OCI-LY3 (cell line): ENCODE data around the gene HYAL1.

Experiments used
- H2AFZ ChIP-seq: fragments of 200-600, 300-600 bp; shearing (Covaris generic); 2 replicates; pipeline ENCODE4 v1.6.0; 2014; ENCODE audit warnings: antibody characterized with exemption, low read depth, low read length
- H3K27ac ChIP-seq: fragments of 200-600, 300-600 bp; sonication (generic); 2 replicates; pipeline ENCODE4 v1.5.1; 2014; ENCODE audit warnings: mild to moderate bottlenecking, low read length, moderate library complexity, mixed read lengths
- H3K27me3 ChIP-seq: fragments of 200-600, 300-600 bp; sonication (generic); 2 replicates; pipeline ENCODE4 v1.6.1; 2014; ENCODE audit warnings: low read depth, low read length, mixed read lengths
- H3K36me3 ChIP-seq: fragments of 200-600, 300-600 bp; sonication (generic); replicated peaks from 2 replicates; pipeline ENCODE3; 2014; ENCODE audit warnings: low read depth, low read length, mixed read lengths
- H3K4me1 ChIP-seq: fragments of 300-600, 200-600 bp; sonication (generic); 2 replicates; pipeline ENCODE4 v1.6.1; 2014; ENCODE audit warnings: low read length, mixed read lengths
- H3K4me2 ChIP-seq: fragments of 200-600, 300-600 bp; sonication (generic); 2 replicates; pipeline ENCODE4 v1.6.1; 2014; ENCODE audit warnings: low read length, mixed read lengths
- H3K4me3 ChIP-seq: fragments of 300-600, 200-600 bp; sonication (generic); 2 replicates; pipeline ENCODE4 v1.5.1; 2014; ENCODE audit warnings: antibody characterized with exemption, mild to moderate bottlenecking, low read length, moderate library complexity
- H3K79me2 ChIP-seq: fragments of 300-600, 200-600 bp; shearing (Covaris generic); 2 replicates; pipeline ENCODE4 v1.6.1; 2014; ENCODE audit warnings: mild to moderate bottlenecking, low read length, mixed read lengths
- H3K9ac ChIP-seq: fragments of 300-600, 200-600 bp; shearing (Covaris generic); 2 replicates; pipeline ENCODE4 v1.6.0; 2014; ENCODE audit warnings: mild to moderate bottlenecking, low read length, moderate library complexity
- H3K9me3 ChIP-seq: fragments of 200-600, 300-600 bp; shearing (Covaris generic); 2 replicates; pipeline ENCODE4 v1.6.1; 2014; ENCODE audit warnings: low read length, mixed read lengths; ENCODE audit not compliant: insufficient read depth
- H4K20me1 ChIP-seq: fragments of 200-600, 300-600 bp; sonication (generic); 2 replicates; pipeline ENCODE4 v1.6.1; 2016; ENCODE audit warnings: low read length, mixed read lengths; ENCODE audit not compliant: insufficient read depth
- EZH2phosphoT487 ChIP-seq: fragments of 200-600 bp; shearing (Covaris generic); IDR thresholded peaks from 2 replicates; pipeline ENCODE4 v1.6.1; 2018; ENCODE audit warnings: antibody characterized with exemption, mixed run types, low read depth
- TF ChIP-seq, protein P1 (sequence below): fragments of 200-600, 300-600 bp; sonication (generic); IDR thresholded peaks from 2 replicates; pipeline ENCODE4 v1.5.1; 2014; ENCODE audit warnings: antibody characterized with exemption, low read length, low read depth

Gene HYAL1

GRCh38 chr3:50266017-50266416, 37.4 kb downstream of the HYAL1 start:
- H3K27ac ChIP-seq = no peak overlapping the region
- H3K27me3 ChIP-seq = peaks cover 26% of the 10 kb centered on the region
- peaks cover 5% of the 10 kb centered on the region for H3K4me1 ChIP-seq

DNA sequence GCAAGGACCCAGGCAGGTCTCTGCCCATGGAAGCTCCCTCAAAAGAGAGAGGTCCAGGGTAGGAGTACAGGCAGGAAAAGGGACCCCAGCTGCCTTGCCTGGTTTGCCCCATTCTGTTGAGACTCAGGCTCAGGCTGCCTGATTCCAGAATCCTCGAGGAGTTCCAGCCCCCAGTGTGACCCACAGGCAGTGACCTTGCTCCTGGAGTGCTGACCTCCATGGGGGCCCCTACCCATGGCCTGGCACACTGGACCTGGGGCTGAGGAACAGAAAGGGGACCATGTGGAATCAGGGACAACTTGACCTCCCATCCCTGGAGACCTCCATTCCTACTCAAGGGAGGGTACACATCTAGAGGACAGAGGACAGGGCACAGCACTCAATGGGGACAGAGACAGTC, 37.8 kb downstream of the HYAL1 start:
- Histone ChIP-seq H3K9me3 (no peaks in the 10 kb centered on the region), H3K27me3 (peaks cover 26% of the 10 kb centered on the region), H3K79me2 (no peaks in the 10 kb centered on the region), H3K36me3 (no peaks in the 10 kb centered on the region), H4K20me1 (no peaks in the 10 kb centered on the region), H3K4me2 (no peak overlapping the region), H3K4me3 (no peak overlapping the region), H2AFZ (no peak overlapping the region), H3K4me1 (peaks cover 10% of the 10 kb centered on the region), H3K27ac (no peak overlapping the region), H3K9ac (no peak overlapping the region)
- no peak for TF ChIP-seq EZH2phosphoT487

More at GRCh38 chr3:50266017-50266416, 37.4 kb downstream of the HYAL1 start:
- H3K9ac ChIP-seq = no peak overlapping the region
- H3K4me2 ChIP-seq = no peak overlapping the region
- no peaks in the 10 kb centered on the region for H3K79me2 ChIP-seq
- H4K20me1 ChIP-seq = no peaks in the 10 kb centered on the region
- TF ChIP-seq EZH2phosphoT487 = no peak
- TF ChIP-seq, protein P1, sequence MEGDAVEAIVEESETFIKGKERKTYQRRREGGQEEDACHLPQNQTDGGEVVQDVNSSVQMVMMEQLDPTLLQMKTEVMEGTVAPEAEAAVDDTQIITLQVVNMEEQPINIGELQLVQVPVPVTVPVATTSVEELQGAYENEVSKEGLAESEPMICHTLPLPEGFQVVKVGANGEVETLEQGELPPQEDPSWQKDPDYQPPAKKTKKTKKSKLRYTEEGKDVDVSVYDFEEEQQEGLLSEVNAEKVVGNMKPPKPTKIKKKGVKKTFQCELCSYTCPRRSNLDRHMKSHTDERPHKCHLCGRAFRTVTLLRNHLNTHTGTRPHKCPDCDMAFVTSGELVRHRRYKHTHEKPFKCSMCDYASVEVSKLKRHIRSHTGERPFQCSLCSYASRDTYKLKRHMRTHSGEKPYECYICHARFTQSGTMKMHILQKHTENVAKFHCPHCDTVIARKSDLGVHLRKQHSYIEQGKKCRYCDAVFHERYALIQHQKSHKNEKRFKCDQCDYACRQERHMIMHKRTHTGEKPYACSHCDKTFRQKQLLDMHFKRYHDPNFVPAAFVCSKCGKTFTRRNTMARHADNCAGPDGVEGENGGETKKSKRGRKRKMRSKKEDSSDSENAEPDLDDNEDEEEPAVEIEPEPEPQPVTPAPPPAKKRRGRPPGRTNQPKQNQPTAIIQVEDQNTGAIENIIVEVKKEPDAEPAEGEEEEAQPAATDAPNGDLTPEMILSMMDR = no peak
- H3K9me3 ChIP-seq = no peaks in the 10 kb centered on the region
- H3K36me3 ChIP-seq = no peaks in the 10 kb centered on the region
- H2AFZ ChIP-seq = no peak overlapping the region
- H3K4me3 ChIP-seq = no peak overlapping the region

DNA sequence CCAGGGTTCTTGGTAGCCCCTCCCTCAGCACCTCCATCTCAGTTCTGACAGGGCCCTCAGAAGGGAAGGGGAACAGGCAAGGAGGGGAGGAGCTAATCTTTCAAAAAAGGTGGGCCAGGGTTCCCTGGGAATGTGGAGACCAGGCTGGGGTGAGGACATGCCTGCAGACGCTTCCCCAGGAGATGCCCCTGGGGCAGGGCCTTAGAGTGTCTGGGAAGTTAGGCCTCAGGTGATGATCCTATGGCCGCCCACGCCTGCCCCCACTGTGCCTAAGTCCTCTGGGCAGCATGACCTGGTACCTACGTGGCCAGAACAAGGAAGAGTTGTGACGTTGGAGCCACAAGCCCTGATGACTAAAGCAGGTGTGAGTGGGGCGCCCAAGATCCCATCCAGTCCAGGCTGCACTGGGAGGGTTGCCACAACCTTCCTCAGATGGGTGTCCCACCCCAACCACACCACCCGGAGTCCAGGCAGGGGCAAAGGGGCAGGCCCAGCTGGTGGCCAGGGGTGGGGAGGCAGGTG, 38.3 kb downstream of the HYAL1 start:
- no peak overlapping the region for H3K9ac ChIP-seq
- no peak overlapping the region for H3K4me3 ChIP-seq
- H3K36me3 ChIP-seq = no peaks in the 10 kb centered on the region
- H3K27ac ChIP-seq = no peak overlapping the region
- H2AFZ ChIP-seq = no peak overlapping the region
- H3K4me1 ChIP-seq = peaks cover 10% of the 10 kb centered on the region
- peaks cover 26% of the 10 kb centered on the region for H3K27me3 ChIP-seq
- no peak for TF ChIP-seq EZH2phosphoT487
- TF ChIP-seq, protein P1 = no peak
- no peak overlapping the region for H3K4me2 ChIP-seq
- no peaks in the 10 kb centered on the region for H3K9me3 ChIP-seq
- no peaks in the 10 kb centered on the region for H4K20me1 ChIP-seq
- H3K79me2 ChIP-seq = no peaks in the 10 kb centered on the region

- H3K27me3 ChIP-seq = peaks cover 26% of the 10 kb centered on the region
- no peak overlapping the region for H2AFZ ChIP-seq
- H3K79me2 ChIP-seq = no peaks in the 10 kb centered on the region
- H3K4me2 ChIP-seq = no peak overlapping the region
- H3K4me1 ChIP-seq = peaks cover 13% of the 10 kb centered on the region
- H3K27ac ChIP-seq = no peak overlapping the region
- no peak overlapping the region for H3K9ac ChIP-seq
- H3K36me3 ChIP-seq = no peaks in the 10 kb centered on the region
- no peaks in the 10 kb centered on the region for H3K9me3 ChIP-seq
- H4K20me1 ChIP-seq = no peaks in the 10 kb centered on the region
- TF ChIP-seq, protein P1 = no peak
- TF ChIP-seq EZH2phosphoT487 = no peak
- no peak overlapping the region for H3K4me3 ChIP-seq
Measured at GRCh38 chr3:50264383-50264963, 38.9 kb downstream of the HYAL1 start.
